Stimulated activated CD8-positive, alpha-beta memory T cell treated with anti-CD3 and anti-CD28 coated beads, Interleukin-7, amount 100 ng/mL, for 48 hours (primary cell): ENCODE results near the gene KLHL22.
A peak's percentile ranks its signal among the peaks of the same experiment; 100 is the strongest.
"Not testable (repeated sequence)": the region's sequence is repeated elsewhere in the genome, so short reads cannot be mapped to it uniquely, and the experiment has no call there.

ENCODE experiments used
- DNase-seq, 2 donors: peaks; one replicate each; pipeline ENCODE4 v3.0.0-alpha.2; 2020; ENCODE audit warnings: low read depth in 1 of 2; ENCODE audit errors: extremely low read depth in 1 of 2

Gene KLHL22

GRCh38 chr22:20404881-20405280 is 90.7 kb downstream of the KLHL22 start:
- no peak for DNase-seq

GRCh38 chr22:20403779-20404140 is 91.8 kb downstream of the KLHL22 start:
- DNase-seq: no peak

DNA sequence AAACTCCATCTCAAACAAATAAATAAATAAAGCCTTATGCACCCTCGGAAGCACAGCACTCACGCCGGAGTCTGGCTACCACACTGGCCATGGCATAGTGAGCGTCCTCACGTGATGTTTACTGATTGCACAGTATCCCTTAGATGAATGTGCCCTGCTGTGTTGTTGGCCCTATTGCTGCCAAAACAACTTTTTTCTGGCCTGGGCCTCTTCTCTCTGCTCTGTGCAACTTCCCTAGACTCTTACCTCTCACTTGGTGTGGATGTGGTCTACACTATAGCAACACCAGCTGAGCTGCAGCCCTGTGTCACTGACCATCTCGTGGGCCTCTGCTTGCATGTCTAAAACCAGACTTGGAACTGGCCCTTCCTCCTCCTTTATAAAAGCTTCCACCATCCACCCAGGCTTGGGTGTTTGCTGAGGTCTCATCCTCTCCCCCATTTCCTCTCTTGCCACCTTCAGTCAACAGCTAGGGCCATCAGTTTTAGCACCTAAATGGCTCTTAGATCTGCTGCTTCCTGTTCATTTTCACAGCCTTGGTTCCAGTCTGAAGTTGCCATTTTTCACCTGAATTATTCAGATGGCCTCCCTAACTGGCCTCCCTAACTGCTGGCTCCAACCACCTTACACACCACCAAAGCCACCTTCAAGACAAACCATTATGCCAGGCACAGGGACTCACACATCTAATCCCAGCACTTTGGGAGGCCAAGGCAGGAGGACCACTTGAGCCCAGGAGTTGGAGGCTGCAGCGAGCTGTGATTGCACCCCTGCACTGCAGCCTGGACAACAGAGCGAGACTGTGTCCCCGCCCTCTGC is 92.4 kb downstream of the KLHL22 start:
- DNase-seq: no peak

GRCh38 chr22:20401376-20402014 is 94.1 kb downstream of the KLHL22 start:
- no peak for DNase-seq

DNA sequence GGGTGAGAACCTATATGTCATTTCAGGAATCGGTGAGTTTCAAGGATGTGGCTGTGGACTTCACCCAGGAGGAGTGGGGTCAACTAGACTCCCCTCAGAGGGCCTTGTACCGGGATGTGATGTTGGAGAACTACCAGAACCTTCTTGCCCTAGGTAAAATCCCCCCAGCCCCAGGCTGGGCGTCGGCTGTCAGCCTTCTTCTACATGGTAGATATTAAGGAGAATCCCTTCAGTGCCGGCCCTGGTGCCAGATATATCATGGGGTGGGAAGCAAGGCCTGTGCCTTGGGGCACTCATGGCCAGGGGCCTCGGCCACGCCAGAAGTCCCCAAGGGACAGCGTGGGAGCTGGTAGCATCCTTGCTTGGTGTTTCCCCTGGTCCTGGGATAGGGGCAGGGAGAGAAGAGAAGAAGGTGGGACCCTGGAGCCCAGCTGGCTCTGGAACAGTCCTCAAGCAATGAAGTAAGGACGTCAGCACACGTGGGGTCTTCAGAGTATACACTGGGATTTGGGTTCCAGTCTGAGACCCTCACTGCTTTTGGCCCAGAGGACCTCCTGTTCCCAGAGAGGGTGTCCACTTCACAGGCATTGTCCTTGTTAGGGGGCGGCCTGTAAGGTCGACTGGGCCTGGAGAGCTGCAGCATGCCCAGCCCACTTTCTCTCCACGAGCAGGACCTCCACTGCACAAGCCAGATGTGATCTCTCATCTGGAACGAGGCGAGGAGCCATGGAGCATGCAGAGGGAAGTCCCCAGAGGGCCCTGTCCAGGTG is 94.8 kb downstream of the KLHL22 start:
- no peak for DNase-seq

GRCh38 chr22:20399866-20400605 is 95.6 kb downstream of the KLHL22 start:
- DNase-seq: no peak

GRCh38 chr22:20398420-20398819 is 97.2 kb downstream of the KLHL22 start:
- no peak for DNase-seq

DNA sequence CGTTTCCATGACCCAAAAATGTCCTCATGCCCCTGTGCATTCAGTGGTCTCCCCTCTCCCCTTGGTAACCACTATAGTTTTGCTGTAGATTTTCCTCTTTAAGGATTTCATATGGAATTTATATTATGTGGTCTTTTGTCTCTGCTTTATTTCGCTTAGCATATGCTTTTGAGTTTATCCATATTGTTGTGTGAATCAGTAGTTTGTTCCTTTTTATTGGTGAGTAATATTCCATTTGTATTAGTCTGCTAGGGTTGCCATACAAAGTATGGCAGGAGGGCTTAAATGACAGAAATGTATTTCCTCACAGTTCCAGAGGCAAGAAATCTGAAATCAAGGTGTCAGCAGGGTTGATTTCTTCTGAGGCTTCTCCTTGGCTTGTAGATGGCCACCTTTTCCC is 98.1 kb downstream of the KLHL22 start:
- no peak for DNase-seq

DNA sequence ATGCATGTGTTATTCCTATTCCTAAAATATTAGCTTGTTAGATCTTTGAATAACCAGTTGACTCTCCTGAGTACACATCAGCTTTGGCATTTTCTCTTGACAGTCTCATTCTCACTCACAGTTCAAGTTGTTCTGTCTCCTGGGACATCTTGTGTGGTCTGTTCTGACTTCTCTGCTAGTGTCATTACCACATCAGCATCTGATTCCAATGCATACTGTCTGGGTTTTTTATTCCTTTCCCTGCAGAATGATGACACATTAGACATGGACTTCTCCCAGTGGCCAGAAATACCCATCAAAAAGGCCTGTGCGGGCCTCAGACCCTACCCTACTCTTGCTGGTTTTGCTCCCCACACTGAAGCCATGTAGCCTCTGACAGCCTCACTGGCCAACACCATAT is 99.0 kb downstream of the KLHL22 start:
- no peak for DNase-seq

DNA sequence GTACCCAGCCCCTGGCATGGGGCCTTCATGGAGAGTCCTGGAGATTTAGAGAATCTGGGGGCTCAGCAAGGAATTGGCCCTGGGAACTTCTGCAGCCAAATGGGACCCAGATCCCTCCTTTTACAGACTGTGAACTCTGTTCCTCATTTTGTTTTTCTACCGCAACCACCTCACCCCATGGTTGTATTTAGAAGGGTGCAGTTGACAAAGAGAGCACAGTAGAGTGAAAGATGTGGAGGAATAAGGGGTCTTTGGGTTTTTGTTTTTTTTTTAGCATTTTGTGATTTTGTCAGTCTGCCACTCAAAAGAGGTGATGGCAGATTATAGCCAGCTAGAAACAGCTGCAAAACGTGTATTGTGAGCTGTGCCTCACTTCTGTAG is 99.7 kb downstream of the KLHL22 start:
- no peak for DNase-seq

GRCh38 chr22:20395181-20395906 is 100.3 kb downstream of the KLHL22 start:
- DNase-seq: no peak

GRCh38 chr22:20393705-20394476 is 101.7 kb downstream of the KLHL22 start, which contains the start of gene ZNF74:
Gene ZNF74 (plus strand): TSS chr22:20394151. CDS start chr22:20394629, 478 bp downstream.
- DNase-seq: peak; percentile 67 to 72

GRCh38 chr22:20392983-20393704 is 102.5 kb downstream of the KLHL22 start:
- no peak for DNase-seq

DNA sequence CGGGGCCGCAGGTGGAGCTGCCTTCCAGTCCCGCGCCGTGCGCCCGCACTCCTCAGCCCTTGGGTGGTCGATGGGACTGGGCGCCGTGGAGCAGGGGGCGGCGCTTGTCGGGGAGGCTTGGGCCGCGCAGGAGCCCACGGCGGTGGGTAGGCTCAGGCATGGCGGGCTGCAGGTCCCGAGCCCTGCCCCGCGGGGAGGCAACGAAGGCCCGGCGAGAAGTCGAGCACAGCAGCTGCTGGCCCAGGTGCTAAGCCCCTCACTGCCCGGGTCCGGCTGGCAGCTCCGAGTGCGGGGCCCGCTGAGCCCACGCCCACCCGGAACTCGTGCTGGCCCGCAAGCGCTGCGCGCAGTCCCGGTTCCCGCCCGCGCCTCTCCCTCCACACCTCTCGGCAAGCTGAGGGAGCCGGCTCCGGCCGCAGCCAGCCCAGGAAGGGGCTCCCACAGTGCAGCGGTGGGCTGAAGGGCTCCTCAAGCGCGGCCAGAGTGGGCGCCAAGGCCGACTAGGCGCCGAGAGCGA is 103.2 kb downstream of the KLHL22 start:
- DNase-seq: not testable (repeated sequence)
